ENCODE measurements around the gene MRNIP. TPM values are rescaled to one million over a fixed set of nuclear protein-coding genes. Genes with fewer than 3 reads are reported as not detected.

The MRNIP gene
- total RNA-seq, 6 experiments from 2014 or later: 8.2 to 13.5 (median 9.9) TPM

GRCh38 chr5:179875741-179876609 lies 17.4 kb upstream of the MRNIP start:
- no peaks in the 10 kb centered on the region for H3K27me3 Mint-ChIP-seq (ENCODE audit: insufficient read depth)
- no peak overlapping the region for H3K27ac Mint-ChIP-seq
- H3K36me3 Mint-ChIP-seq (ENCODE audit: low read depth): peaks cover 9% of the 10 kb centered on the region; the same call in 1 of the 2 replicates
- H3K4me3 Mint-ChIP-seq: no peak overlapping the region
- H3K9me3 Mint-ChIP-seq: no peaks in the 10 kb centered on the region
- no peak for DNase-seq
- H3K4me1 Mint-ChIP-seq (ENCODE audit: low read depth): no peaks in the 10 kb centered on the region
- TF ChIP-seq CTCF (IDR thresholded peaks at IDR 0.05): no peak

GRCh38 chr5:179874536-179875292 lies 16.1 kb upstream of the MRNIP start:
- Mint-ChIP-seq H3K27ac (no peak overlapping the region), H3K9me3 (no peaks in the 10 kb centered on the region), H3K4me1 (ENCODE audit: low read depth) (no peaks in the 10 kb centered on the region), H3K27me3 (ENCODE audit: insufficient read depth) (no peaks in the 10 kb centered on the region), H3K4me3 (no peak overlapping the region), H3K36me3 (ENCODE audit: low read depth) (peaks cover 13% of the 10 kb centered on the region; the same call in 1 of the 2 replicates)
- DNase-seq: no peak
- no peak for TF ChIP-seq CTCF (IDR thresholded peaks at IDR 0.05)

- peaks cover 13% of the 10 kb centered on the region; the same call in 1 of the 2 replicates for H3K36me3 Mint-ChIP-seq (ENCODE audit: low read depth)
- H3K4me1 Mint-ChIP-seq (ENCODE audit: low read depth): no peaks in the 10 kb centered on the region
- H3K4me3 Mint-ChIP-seq: no peak overlapping the region
- no peaks in the 10 kb centered on the region for H3K27me3 Mint-ChIP-seq (ENCODE audit: insufficient read depth)
- TF ChIP-seq CTCF (IDR thresholded peaks at IDR 0.05): no peak
- no peak for DNase-seq
- H3K27ac Mint-ChIP-seq: no peak overlapping the region; the same call in 1 of the 2 replicates
- H3K9me3 Mint-ChIP-seq: no peaks in the 10 kb centered on the region
Measured at GRCh38 chr5:179874136-179874535, 15.5 kb upstream of the MRNIP start.

- H3K27me3 Mint-ChIP-seq (ENCODE audit: insufficient read depth): no peaks in the 10 kb centered on the region
- no peak overlapping the region for H3K4me3 Mint-ChIP-seq
- DNase-seq: no peak
- peaks cover 13% of the 10 kb centered on the region; the same call in 1 of the 2 replicates for H3K36me3 Mint-ChIP-seq (ENCODE audit: low read depth)
- no peak overlapping the region for H3K27ac Mint-ChIP-seq
- H3K9me3 Mint-ChIP-seq: no peaks in the 10 kb centered on the region
- H3K4me1 Mint-ChIP-seq (ENCODE audit: low read depth): no peaks in the 10 kb centered on the region
- TF ChIP-seq CTCF (IDR thresholded peaks at IDR 0.05): no peak
Measured at GRCh38 chr5:179873588-179874110, 15.0 kb upstream of the MRNIP start.

GRCh38 chr5:179872828-179873575 lies 14.4 kb upstream of the MRNIP start:
- Mint-ChIP-seq H3K9me3 (no peaks in the 10 kb centered on the region), H3K36me3 (ENCODE audit: low read depth) (peaks cover 12% of the 10 kb centered on the region; the same call in 1 of the 2 replicates), H3K4me3 (no peak overlapping the region), H3K4me1 (ENCODE audit: low read depth) (no peaks in the 10 kb centered on the region), H3K27me3 (ENCODE audit: insufficient read depth) (no peaks in the 10 kb centered on the region), H3K27ac (no peak overlapping the region)
- TF ChIP-seq CTCF (IDR thresholded peaks at IDR 0.05): no peak
- DNase-seq: no peak

Measured in HFFc6 (cell line).